ENCODE results near the gene TEKT1. TPM values are rescaled to one million over a fixed set of nuclear protein-coding genes. Genes with fewer than 3 reads are reported as not detected.
"Not testable (repeated sequence)": the region's sequence is repeated elsewhere in the genome, so short reads cannot be mapped to it uniquely, and the experiment has no call there.

The TEKT1 gene
- total RNA-seq, 1 experiment from 2014 or later = not detected

- Histone ChIP-seq H2AFZ (ENCODE audit: low read length) (peak overlapping the region; percentile 62), H3K9ac (ENCODE audit: low read length) (peak overlapping the region; percentile 92), H3K79me2 (ENCODE audit: low read length) (peaks cover 51% of the 10 kb centered on the region), H3K27me3 (ENCODE audit: low read length) (no peaks in the 10 kb centered on the region), H3K27ac (ENCODE audit: low read length) (peak overlapping the region; percentile 85), H3K4me3 (ENCODE audit: low read length) (peak overlapping the region; percentile 78), H3K4me1 (ENCODE audit: insufficient read depth, low read length) (peaks cover 18% of the 10 kb centered on the region; the same call in 1 of the 2 replicates), H4K20me1 (ENCODE audit: low read length) (no peaks in the 10 kb centered on the region; the same call in 1 of the 2 replicates), H3K4me2 (ENCODE audit: low read length) (peak overlapping the region; percentile 89), H3K36me3 (ENCODE audit: low read depth, low read length) (peaks cover 12% of the 10 kb centered on the region), H3K9me2 (replicated peaks; ENCODE audit: low read length) (no peaks in the 10 kb centered on the region), H3F3A (ENCODE audit: low read length, unreplicated experiment) (no peaks in the 10 kb centered on the region), H3K9me3 (ENCODE audit: low read length) (no peaks in the 10 kb centered on the region)
- BruUV-seq (replicated peaks) = TSS peak; percentile 65
- intact Hi-C loops (cut with micrococcal nuclease) = no loop called here
- peak; percentile 72 for DNase-seq
- TF ChIP-seq EZH2 (IDR thresholded peaks at IDR 0.05; ENCODE audit: low read length, unreplicated experiment) (no peak), CTCF (conservative IDR thresholded peaks at IDR 0.05; ENCODE audit: low read depth, low read length) (peak; percentile 53)
- POLR2A ChIA-PET (ENCODE audit: unreplicated experiment) = interaction anchor here (0.5 kb wide), 1 partner anchor 18 kb away, joined by 3 read pairs; no protein-coding TSS in a partner anchor
- CTCF ChIA-PET = interaction anchor here (1.2 kb wide), 1 partner anchor 10 kb away, joined by 5 read pairs; no protein-coding TSS in a partner anchor
- peak; percentile 74 for ATAC-seq
Measured at GRCh38 chr17:6853764-6854442, 22.4 kb upstream of the TEKT1 start.

GRCh38 chr17:6848545-6849179 is 17.1 kb upstream of the TEKT1 start:
- intact Hi-C loops (cut with micrococcal nuclease); H3K79me2 ChIP-seq (ENCODE audit: low read length); H3K9me2 ChIP-seq (replicated peaks; ENCODE audit: low read length); H3K4me1 ChIP-seq (ENCODE audit: insufficient read depth, low read length); POLR2A ChIA-PET (ENCODE audit: unreplicated experiment); H3K27me3 ChIP-seq (ENCODE audit: low read length); H3K27ac ChIP-seq (ENCODE audit: low read length); H3K4me2 ChIP-seq (ENCODE audit: low read length); H3K4me3 ChIP-seq (ENCODE audit: low read length); CTCF ChIA-PET; BruUV-seq (replicated peaks); H4K20me1 ChIP-seq (ENCODE audit: low read length); H3K36me3 ChIP-seq (ENCODE audit: low read depth, low read length); H2AFZ ChIP-seq (ENCODE audit: low read length); H3K9me3 ChIP-seq (ENCODE audit: low read length); H3F3A ChIP-seq (ENCODE audit: low read length, unreplicated experiment); H3K9ac ChIP-seq (ENCODE audit: low read length): not testable (repeated sequence)
- ATAC-seq = peak; percentile 54
- peak; percentile 48 for DNase-seq

- H3K9ac ChIP-seq (ENCODE audit: low read length); H3K27me3 ChIP-seq (ENCODE audit: low read length); H3K4me3 ChIP-seq (ENCODE audit: low read length); H3K4me1 ChIP-seq (ENCODE audit: insufficient read depth, low read length); H3K9me2 ChIP-seq (replicated peaks; ENCODE audit: low read length); H3K9me3 ChIP-seq (ENCODE audit: low read length); H2AFZ ChIP-seq (ENCODE audit: low read length); BruUV-seq (replicated peaks); H3K36me3 ChIP-seq (ENCODE audit: low read depth, low read length); DNase-seq; POLR2A ChIA-PET (ENCODE audit: unreplicated experiment); H3F3A ChIP-seq (ENCODE audit: low read length, unreplicated experiment); intact Hi-C loops (cut with micrococcal nuclease); CTCF ChIA-PET; H3K27ac ChIP-seq (ENCODE audit: low read length); H3K79me2 ChIP-seq (ENCODE audit: low read length); H3K4me2 ChIP-seq (ENCODE audit: low read length); ATAC-seq; H4K20me1 ChIP-seq (ENCODE audit: low read length): not testable (repeated sequence)
Measured at GRCh38 chr17:6846138-6846537, 14.6 kb upstream of the TEKT1 start.

- intact Hi-C loops (cut with micrococcal nuclease) = loop anchor here (5.0 kb wide), 3 partner anchors 68 to 178 kb away; partner anchors contain the start of gene BCL6B
- H3K4me1 ChIP-seq (ENCODE audit: insufficient read depth, low read length); H3K4me2 ChIP-seq (ENCODE audit: low read length); H3K27ac ChIP-seq (ENCODE audit: low read length); POLR2A ChIA-PET (ENCODE audit: unreplicated experiment); H3K27me3 ChIP-seq (ENCODE audit: low read length); H4K20me1 ChIP-seq (ENCODE audit: low read length); H3K9ac ChIP-seq (ENCODE audit: low read length); BruUV-seq (replicated peaks); H3F3A ChIP-seq (ENCODE audit: low read length, unreplicated experiment); H3K79me2 ChIP-seq (ENCODE audit: low read length); DNase-seq; H3K9me2 ChIP-seq (replicated peaks; ENCODE audit: low read length); H3K9me3 ChIP-seq (ENCODE audit: low read length); H3K36me3 ChIP-seq (ENCODE audit: low read depth, low read length); ATAC-seq; H3K4me3 ChIP-seq (ENCODE audit: low read length); H2AFZ ChIP-seq (ENCODE audit: low read length): not testable (repeated sequence)
- CTCF ChIA-PET = interaction anchor here (0.9 kb wide), 1 partner anchor 178 kb away, joined by 3 read pairs; no protein-coding TSS in a partner anchor
Measured at GRCh38 chr17:6844406-6844805, 12.9 kb upstream of the TEKT1 start.
